Measurements from ENCODE around the gene GRM5.
"Not testable (repeated sequence)": the region's sequence is repeated elsewhere in the genome, so short reads cannot be mapped to it uniquely, and the experiment has no call there.

Gene GRM5

GRCh38 chr11:88861618-88862017 is 204.2 kb downstream of the GRM5 start:
- no peak overlapping the region for H3K27ac ChIP-seq
- TF ChIP-seq CTCF (IDR thresholded peaks at IDR 0.05) (no peak), ZFX (IDR thresholded peaks at IDR 0.05; ENCODE audit: borderline replicate concordance) (no peak)

GRCh38 chr11:88860431-88860830 is 205.4 kb downstream of the GRM5 start:
- H3K27ac ChIP-seq, result not testable (repeated sequence)

- H3K27ac ChIP-seq, result not testable (repeated sequence)
Measured at GRCh38 chr11:88853963-88854362, 211.8 kb downstream of the GRM5 start.

GRCh38 chr11:88851547-88851946 is 214.2 kb downstream of the GRM5 start:
- not testable (repeated sequence) for H3K27ac ChIP-seq

- H3K27ac ChIP-seq, result not testable (repeated sequence)
Measured at GRCh38 chr11:88849773-88850172, 216.0 kb downstream of the GRM5 start.

- no peak overlapping the region for H3K27ac ChIP-seq
- no peak for TF ChIP-seq CTCF (IDR thresholded peaks at IDR 0.05)
- no peak for TF ChIP-seq ZFX (IDR thresholded peaks at IDR 0.05; ENCODE audit: borderline replicate concordance)
Measured at GRCh38 chr11:88849368-88849767, 216.4 kb downstream of the GRM5 start.

GRCh38 chr11:88846266-88846665 is 219.5 kb downstream of the GRM5 start:
- not testable (repeated sequence) for H3K27ac ChIP-seq

- H3K27ac ChIP-seq, result not testable (repeated sequence)
Measured at GRCh38 chr11:88844941-88845340, 220.8 kb downstream of the GRM5 start.

GRCh38 chr11:88843766-88844426 is 221.9 kb downstream of the GRM5 start:
- not testable (repeated sequence) for H3K27ac ChIP-seq

GRCh38 chr11:88838139-88838538 is 227.6 kb downstream of the GRM5 start:
- H3K27ac ChIP-seq, result not testable (repeated sequence)

GRCh38 chr11:88835709-88836108 is 230.1 kb downstream of the GRM5 start:
- H3K27ac ChIP-seq, result not testable (repeated sequence)

GRCh38 chr11:88831303-88831890 is 234.4 kb downstream of the GRM5 start:
- TF ChIP-seq CTCF (IDR thresholded peaks at IDR 0.05) (no peak), ZFX (IDR thresholded peaks at IDR 0.05; ENCODE audit: borderline replicate concordance) (no peak)
- no peak overlapping the region for H3K27ac ChIP-seq
